K562 (cell line): ENCODE measurements around the gene MED12. TPM values are rescaled to one million over a fixed set of nuclear protein-coding genes. Genes with fewer than 3 reads are reported as not detected.
A peak's percentile ranks its signal among the peaks of the same experiment; 100 is the strongest.

Source experiments
- BDP1 ChIP-seq: IDR thresholded peaks from 3 replicates; pipeline ENCODE4 v1.6.1; 2011; ENCODE audit not compliant: insufficient read length, insufficient read depth
- CBX5 ChIP-seq: IDR thresholded peaks from 2 replicates; pipeline ENCODE4 v1.6.1; 2014; ENCODE audit warnings: low read depth, borderline replicate concordance
- CHCHD3 ChIP-seq: fragments of 250-450 bp; sonication (Bioruptor Pico); IDR thresholded peaks from 2 replicates; pipeline ENCODE4 v2.1.2; 2022; ENCODE audit warnings: mild to moderate bottlenecking
- DNMT1 ChIP-seq: fragments of 450-650 bp; IDR thresholded peaks from 2 replicates; pipeline ENCODE4 v1.6.1; 2016; ENCODE audit warnings: antibody characterized with exemption, mild to moderate bottlenecking
- MECOM ChIP-seq: fragments of 250-450 bp; sonication (Bioruptor Pico); IDR thresholded peaks from 2 replicates; pipeline ENCODE4 v1.8.0; 2022; ENCODE audit warnings: inconsistent platforms
- NR2C1 ChIP-seq, 2 experiments: fragments of 450-650 bp; IDR thresholded peaks; 2 replicates each; pipeline ENCODE4 v1.6.1; 2017; ENCODE audit warnings: mild to moderate bottlenecking in 2 of 2, antibody characterized with exemption in 1 of 2, inconsistent platforms in 1 of 2, missing compliant biosample characterization in 1 of 2, missing genetic modification characterization in 1 of 2
- NR2C2 ChIP-seq, 2 experiments: fragments of 200-800 bp in 1 of 2; sonication (Bioruptor generic) in 1 of 2; sonication (generic) in 1 of 2; formaldehyde crosslinking in 1 of 2; IDR thresholded peaks; 2 replicates each; pipeline versions ENCODE4 v1.6.1 to v1.8.0; 2016 to 2022; ENCODE audit warnings: mild to moderate bottlenecking in 1 of 2, missing compliant biosample characterization in 1 of 2, missing genetic modification characterization in 1 of 2, missing genetic modification reagents in 1 of 2
- OTX1 ChIP-seq: fragments of 450-650 bp; formaldehyde crosslinking; IDR thresholded peaks from 2 replicates; pipeline ENCODE4 v1.4.0; 2022; ENCODE audit warnings: mild to moderate bottlenecking
- SMAD4 ChIP-seq: fragments of 250-450 bp; sonication (Bioruptor Pico); conservative IDR thresholded peaks from 2 replicates; pipeline ENCODE4 v1.8.0; 2021; ENCODE audit warnings: inconsistent platforms, mild to moderate bottlenecking, moderate library complexity
- SOX6 ChIP-seq: fragments of 450-650 bp; IDR thresholded peaks from 2 replicates; pipeline ENCODE4 v1.6.1; 2014; ENCODE audit warnings: mild to moderate bottlenecking
- ZBTB7A ChIP-seq: IDR thresholded peaks from 2 replicates; pipeline ENCODE4 v1.6.1; 2011; ENCODE audit warnings: low read depth, mild to moderate bottlenecking, low read length, moderate library complexity, borderline replicate concordance; ENCODE audit not compliant: control insufficient read depth
- ZNF79 ChIP-seq: fragments of 250-450 bp; sonication (Bioruptor Pico); IDR thresholded peaks from 2 replicates; pipeline ENCODE4 v1.4.0; 2020; ENCODE audit warnings: low read depth, mild to moderate bottlenecking, moderate library complexity
- polyA plus RNA-seq, 8 experiments: library from polyadenylated mRNA; depleted of rRNA in 4 of 8; stranded (reverse) in 5 of 8; unstranded in 3 of 8; fragments of >200 nt; fragmentation: Nextera tagmentation in 2 of 8; fragmentation: Illumina TruSeq in 1 of 8; extraction: Ambion mirVana in 2 of 8; extraction: Trizol in 1 of 8; gene quantifications; 2 replicates each; pipeline versions ENCODE4 v1.2.1 to v1.2.3, GENCODE V29; 2011 to 2014; ENCODE audit warnings: inconsistent platforms in 1 of 8, missing spikeins in 1 of 8
- total RNA-seq, 7 experiments: library from RNA; depleted of rRNA in 6 of 7; stranded (reverse); fragments of >200 nt in 6 of 7; fragmentation: Illumina TruSeq in 2 of 7; extraction: Trizol in 2 of 7; gene quantifications; 2 replicates each; pipeline versions ENCODE4 v1.2.1 to v1.2.3, GENCODE V29; 2011 to 2021; ENCODE audit warnings: low replicate concordance in 1 of 7
- TF ChIP-seq, protein P1 (sequence below), 2 experiments: IDR thresholded peaks in 1 of 2; conservative IDR thresholded peaks in 1 of 2; 2 replicates each; pipeline ENCODE4 v1.6.1; 2016; ENCODE audit warnings: low read depth in 2 of 2, mild to moderate bottlenecking in 1 of 2, missing compliant biosample characterization in 1 of 2, missing genetic modification characterization in 1 of 2, moderate library complexity in 1 of 2
- TF ChIP-seq, protein P2 (sequence below): fragments of 450-650 bp; formaldehyde crosslinking; IDR thresholded peaks from 2 replicates; pipeline ENCODE4 v1.4.0; 2022; ENCODE audit warnings: missing genetic modification characterization
- TF ChIP-seq, protein P3 (sequence below): fragments of 200-800 bp; sonication (Bioruptor generic); IDR thresholded peaks from 2 replicates; pipeline ENCODE4 v1.6.1; 2017; ENCODE audit warnings: missing genetic modification characterization, missing compliant biosample characterization
- TF ChIP-seq, protein P4 (sequence below), 2 experiments: fragments of 200-800 bp in 1 of 2; sonication (Bioruptor generic) in 1 of 2; sonication (generic) in 1 of 2; formaldehyde crosslinking in 1 of 2; IDR thresholded peaks in 1 of 2; conservative IDR thresholded peaks in 1 of 2; 2 replicates each; pipeline versions ENCODE4 v1.5.0 to v1.6.1; 2016 to 2020; ENCODE audit warnings: missing compliant biosample characterization in 1 of 2, missing genetic modification characterization in 1 of 2, missing genetic modification reagents in 1 of 2

MED12 gene
- total and polyA plus RNA-seq, 9 of the 15 experiments (the other 6 are each of a cell fraction or from before 2014, with no cell fraction given) = 1.6 to 49.7 (median 8.6) TPM

DNA sequence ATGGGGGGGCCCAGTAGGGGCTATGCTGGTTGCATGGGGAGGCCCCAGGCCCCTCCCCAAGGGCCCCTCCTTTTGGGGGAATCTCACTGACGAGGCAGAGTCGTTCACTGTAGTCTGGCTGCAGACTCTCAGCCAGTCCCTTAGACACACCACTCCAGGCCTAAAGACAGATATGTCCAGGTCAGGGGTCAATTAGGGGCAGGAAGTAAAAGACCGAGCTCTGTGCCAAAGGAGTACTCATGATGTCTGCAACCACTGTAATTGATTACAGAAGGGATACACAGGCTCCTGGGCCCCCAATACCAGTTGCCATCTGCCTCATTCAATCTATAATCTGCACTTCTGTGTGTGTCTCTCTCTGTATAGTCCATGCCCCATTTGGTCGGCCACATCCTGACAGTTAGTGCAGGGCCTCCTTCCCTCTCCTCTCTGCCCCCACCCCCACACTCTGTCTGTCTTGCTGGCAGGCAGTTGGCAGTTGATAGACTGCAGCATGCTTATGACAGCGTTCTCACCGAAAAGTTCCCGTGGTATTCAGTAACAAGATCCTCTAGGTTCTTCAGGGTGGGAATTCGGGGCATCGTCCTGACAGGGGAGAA, 10.5 kb upstream of the MED12 start (continued):
- TF ChIP-seq, protein P1, sequence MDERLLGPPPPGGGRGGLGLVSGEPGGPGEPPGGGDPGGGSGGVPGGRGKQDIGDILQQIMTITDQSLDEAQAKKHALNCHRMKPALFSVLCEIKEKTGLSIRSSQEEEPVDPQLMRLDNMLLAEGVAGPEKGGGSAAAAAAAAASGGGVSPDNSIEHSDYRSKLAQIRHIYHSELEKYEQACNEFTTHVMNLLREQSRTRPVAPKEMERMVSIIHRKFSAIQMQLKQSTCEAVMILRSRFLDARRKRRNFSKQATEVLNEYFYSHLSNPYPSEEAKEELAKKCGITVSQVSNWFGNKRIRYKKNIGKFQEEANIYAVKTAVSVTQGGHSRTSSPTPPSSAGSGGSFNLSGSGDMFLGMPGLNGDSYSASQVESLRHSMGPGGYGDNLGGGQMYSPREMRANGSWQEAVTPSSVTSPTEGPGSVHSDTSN (CRISPR knock-in tag; IDR thresholded peaks at IDR 0.05; ENCODE audit: low read depth) = no peak
- TF ChIP-seq, protein P1 (tag; conservative IDR thresholded peaks at IDR 0.05; ENCODE audit: low read depth) = peak; percentile 49; the same call in 1 of the 2 replicates
- TF ChIP-seq ZBTB7A (no peak), NR2C1 (IDR thresholded peaks at IDR 0.05) (peak; percentile 84), NR2C1 (tag; IDR thresholded peaks at IDR 0.05) (peak; percentile 83), ZNF79 (no peak), CHCHD3 (CRISPR knock-in tag) (no peak), DNMT1 (no peak), SOX6 (no peak), SMAD4 (CRISPR knock-in tag) (0 out of 2 replicates have a peak, but pooled peaks have one; percentile 35), CBX5 (no peak), MECOM (CRISPR knock-in tag) (no peak), OTX1 (no peak), NR2C2 (CRISPR knock-in tag; IDR thresholded peaks at IDR 0.05) (no peak; the same call in 1 of the 2 replicates), NR2C2 (tag; IDR thresholded peaks at IDR 0.05) (peak; percentile 79), BDP1 (no peak)
- TF ChIP-seq, protein P2, sequence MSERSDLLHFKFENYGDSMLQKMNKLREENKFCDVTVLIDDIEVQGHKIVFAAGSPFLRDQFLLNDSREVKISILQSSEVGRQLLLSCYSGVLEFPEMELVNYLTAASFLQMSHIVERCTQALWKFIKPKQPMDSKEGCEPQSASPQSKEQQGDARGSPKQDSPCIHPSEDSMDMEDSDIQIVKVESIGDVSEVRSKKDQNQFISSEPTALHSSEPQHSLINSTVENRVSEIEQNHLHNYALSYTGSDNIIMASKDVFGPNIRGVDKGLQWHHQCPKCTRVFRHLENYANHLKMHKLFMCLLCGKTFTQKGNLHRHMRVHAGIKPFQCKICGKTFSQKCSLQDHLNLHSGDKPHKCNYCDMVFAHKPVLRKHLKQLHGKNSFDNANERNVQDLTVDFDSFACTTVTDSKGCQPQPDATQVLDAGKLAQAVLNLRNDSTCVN (CRISPR knock-in tag) = no peak
- TF ChIP-seq, protein P3, sequence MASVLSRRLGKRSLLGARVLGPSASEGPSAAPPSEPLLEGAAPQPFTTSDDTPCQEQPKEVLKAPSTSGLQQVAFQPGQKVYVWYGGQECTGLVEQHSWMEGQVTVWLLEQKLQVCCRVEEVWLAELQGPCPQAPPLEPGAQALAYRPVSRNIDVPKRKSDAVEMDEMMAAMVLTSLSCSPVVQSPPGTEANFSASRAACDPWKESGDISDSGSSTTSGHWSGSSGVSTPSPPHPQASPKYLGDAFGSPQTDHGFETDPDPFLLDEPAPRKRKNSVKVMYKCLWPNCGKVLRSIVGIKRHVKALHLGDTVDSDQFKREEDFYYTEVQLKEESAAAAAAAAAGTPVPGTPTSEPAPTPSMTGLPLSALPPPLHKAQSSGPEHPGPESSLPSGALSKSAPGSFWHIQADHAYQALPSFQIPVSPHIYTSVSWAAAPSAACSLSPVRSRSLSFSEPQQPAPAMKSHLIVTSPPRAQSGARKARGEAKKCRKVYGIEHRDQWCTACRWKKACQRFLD = 0 out of 2 replicates have a peak, but pooled peaks have one; percentile 37
- TF ChIP-seq, protein P4, sequence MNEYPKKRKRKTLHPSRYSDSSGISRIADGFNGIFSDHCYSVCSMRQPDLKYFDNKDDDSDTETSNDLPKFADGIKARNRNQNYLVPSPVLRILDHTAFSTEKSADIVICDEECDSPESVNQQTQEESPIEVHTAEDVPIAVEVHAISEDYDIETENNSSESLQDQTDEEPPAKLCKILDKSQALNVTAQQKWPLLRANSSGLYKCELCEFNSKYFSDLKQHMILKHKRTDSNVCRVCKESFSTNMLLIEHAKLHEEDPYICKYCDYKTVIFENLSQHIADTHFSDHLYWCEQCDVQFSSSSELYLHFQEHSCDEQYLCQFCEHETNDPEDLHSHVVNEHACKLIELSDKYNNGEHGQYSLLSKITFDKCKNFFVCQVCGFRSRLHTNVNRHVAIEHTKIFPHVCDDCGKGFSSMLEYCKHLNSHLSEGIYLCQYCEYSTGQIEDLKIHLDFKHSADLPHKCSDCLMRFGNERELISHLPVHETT (CRISPR knock-in tag; conservative IDR thresholded peaks at IDR 0.05 in 1 of 2, IDR thresholded peaks at IDR 0.05 in 1 of 2) = 0 out of 4 replicates have a peak, but pooled peaks of 1 of the 2 experiments have one; percentile 25
